ENCODE data around the gene ORC6.

The ORC6 gene

GRCh38 chr16:46715769-46716305 lies 26.4 kb downstream of the ORC6 start:
- CTCF ChIA-PET, result no interaction called here
- no peak overlapping the region for H3K4me3 ChIP-seq (ENCODE audit: low read depth, low read length)
- no peak overlapping the region for H3K27ac ChIP-seq (ENCODE audit: extremely low read depth, low read depth, low read length)
- TF ChIP-seq ZNF530 (tag by site-specific recombination; IDR thresholded peaks at IDR 0.05; ENCODE audit: low read depth) (no peak), SALL2 (tag by site-specific recombination; IDR thresholded peaks at IDR 0.05; ENCODE audit: borderline replicate concordance) (no peak), YY2 (tag by site-specific recombination; IDR thresholded peaks at IDR 0.05) (no peak), ZBTB11 (tag by site-specific recombination; conservative IDR thresholded peaks at IDR 0.05; ENCODE audit: low read depth) (no peak), ZNF324 (tag by site-specific recombination; IDR thresholded peaks at IDR 0.05) (no peak), ZFP3 (tag by site-specific recombination; IDR thresholded peaks at IDR 0.05; ENCODE audit: low read depth) (no peak), ZNF146 (tag by site-specific recombination; IDR thresholded peaks at IDR 0.05) (no peak), ZNF362 (tag by site-specific recombination; IDR thresholded peaks at IDR 0.05) (no peak), ZBTB6 (tag by site-specific recombination; IDR thresholded peaks at IDR 0.05) (no peak), BCL11B (tag by site-specific recombination; IDR thresholded peaks at IDR 0.05; ENCODE audit: low read depth) (no peak), ZNF169 (tag by site-specific recombination; IDR thresholded peaks at IDR 0.05) (no peak), SP7 (tag by site-specific recombination; IDR thresholded peaks at IDR 0.05) (no peak)
- POLR2A ChIA-PET, result no interaction called here
- no peaks in the 10 kb centered on the region for H3K4me1 ChIP-seq (ENCODE audit: control insufficient read depth, insufficient read depth, low read length)
- no peaks in the 10 kb centered on the region for H3K36me3 ChIP-seq (ENCODE audit: control insufficient read depth in 2 of 2, insufficient read depth in 1 of 2, low read length in 2 of 2)
- no peaks in the 10 kb centered on the region for H3K9me3 ChIP-seq (ENCODE audit: control insufficient read depth, insufficient read depth, low read depth, low read length)

- Histone ChIP-seq H3K27ac (ENCODE audit: extremely low read depth, low read depth, low read length) (no peak overlapping the region), H3K9me3 (ENCODE audit: control insufficient read depth, insufficient read depth, low read depth, low read length) (no peaks in the 10 kb centered on the region), H3K36me3 (ENCODE audit: control insufficient read depth in 2 of 2, insufficient read depth in 1 of 2, low read length in 2 of 2) (no peaks in the 10 kb centered on the region), H3K4me3 (ENCODE audit: low read depth, low read length) (no peak overlapping the region), H3K4me1 (ENCODE audit: control insufficient read depth, insufficient read depth, low read length) (no peaks in the 10 kb centered on the region)
- TF ChIP-seq ZNF157 (tag by site-specific recombination; IDR thresholded peaks at IDR 0.05) (peak; percentile 84), ZNF514 (tag by site-specific recombination; IDR thresholded peaks at IDR 0.05) (no peak)
- ChIA-PET POLR2A (no interaction called here), CTCF (no interaction called here)
Observed at GRCh38 chr16:46717692-46718091, 28.2 kb downstream of the ORC6 start.

- Histone ChIP-seq H3K36me3 (ENCODE audit: control insufficient read depth in 2 of 2, insufficient read depth in 1 of 2, low read length in 2 of 2) (no peaks in the 10 kb centered on the region), H3K4me1 (ENCODE audit: control insufficient read depth, insufficient read depth, low read length) (no peaks in the 10 kb centered on the region), H3K4me3 (ENCODE audit: low read depth, low read length) (no peak overlapping the region), H3K27ac (ENCODE audit: extremely low read depth, low read depth, low read length) (no peak overlapping the region), H3K9me3 (ENCODE audit: control insufficient read depth, insufficient read depth, low read depth, low read length) (no peaks in the 10 kb centered on the region)
- POLR2A ChIA-PET, result no interaction called here
- CTCF ChIA-PET, result no interaction called here
- TF ChIP-seq ZIC2 (tag by site-specific recombination; IDR thresholded peaks at IDR 0.05) (no peak), ZNF600 (tag by site-specific recombination; IDR thresholded peaks at IDR 0.05) (no peak), ZNF621 (tag by site-specific recombination; IDR thresholded peaks at IDR 0.05) (no peak), ZNF580 (tag by site-specific recombination; IDR thresholded peaks at IDR 0.05) (no peak), ZNF23 (tag by site-specific recombination; IDR thresholded peaks at IDR 0.05; ENCODE audit: borderline replicate concordance) (no peak), ZNF830 (tag by site-specific recombination; IDR thresholded peaks at IDR 0.05; ENCODE audit: low read depth) (no peak), ZNF362 (tag by site-specific recombination; IDR thresholded peaks at IDR 0.05) (no peak), ZNF555 (tag by site-specific recombination; conservative IDR thresholded peaks at IDR 0.05) (no peak), ZNF214 (tag by site-specific recombination; IDR thresholded peaks at IDR 0.05; ENCODE audit: borderline replicate concordance) (no peak)
Observed at GRCh38 chr16:46718214-46718613, 28.8 kb downstream of the ORC6 start.

Measured in HEK293 (cell line).